CD4-positive, alpha-beta T cell treated with Interleukin-4 for 1 hour (primary cell): ENCODE data around the gene VPS39.

Experiments
- DNase-seq, 2 donors: peaks; one replicate each; pipeline ENCODE4 v3.0.0-alpha.2; 2020 to 2022

Gene VPS39

DNA sequence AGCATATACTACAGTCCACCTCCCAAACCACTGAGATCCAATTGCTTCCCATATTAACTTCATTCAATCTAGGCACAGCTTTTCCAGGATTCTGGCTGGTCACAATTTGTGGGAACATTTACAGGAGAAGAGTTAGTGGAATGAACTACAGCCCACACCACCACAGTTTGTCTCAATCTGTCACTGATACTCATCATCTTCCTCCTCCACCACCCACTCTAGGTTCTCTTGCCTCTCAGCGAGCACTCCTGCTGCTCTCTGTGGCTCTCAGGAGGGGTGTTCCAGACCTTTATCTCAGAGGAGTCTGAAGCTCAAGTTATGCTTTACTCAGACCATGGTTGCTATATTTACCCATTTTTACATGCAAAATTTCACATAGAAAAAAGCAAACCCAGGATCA lies 87.8 kb downstream of the VPS39 start:
- DNase-seq, result no peak

DNA sequence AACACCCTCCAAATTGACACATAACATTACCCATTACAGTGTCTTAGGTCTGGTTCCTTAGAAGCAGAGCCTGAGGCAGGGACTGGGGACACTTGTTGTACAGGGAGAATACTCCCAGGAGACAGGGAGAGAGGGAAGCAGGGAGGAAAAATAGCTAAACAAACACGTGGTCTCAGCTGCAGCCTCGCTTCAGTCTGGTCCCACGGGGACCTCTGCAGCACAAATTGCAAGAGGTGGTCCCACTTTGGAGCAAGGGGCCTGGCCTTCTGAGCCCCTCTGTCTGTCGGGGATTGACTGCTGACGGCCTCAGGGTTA lies 88.7 kb downstream of the VPS39 start:
- no peak for DNase-seq

DNA sequence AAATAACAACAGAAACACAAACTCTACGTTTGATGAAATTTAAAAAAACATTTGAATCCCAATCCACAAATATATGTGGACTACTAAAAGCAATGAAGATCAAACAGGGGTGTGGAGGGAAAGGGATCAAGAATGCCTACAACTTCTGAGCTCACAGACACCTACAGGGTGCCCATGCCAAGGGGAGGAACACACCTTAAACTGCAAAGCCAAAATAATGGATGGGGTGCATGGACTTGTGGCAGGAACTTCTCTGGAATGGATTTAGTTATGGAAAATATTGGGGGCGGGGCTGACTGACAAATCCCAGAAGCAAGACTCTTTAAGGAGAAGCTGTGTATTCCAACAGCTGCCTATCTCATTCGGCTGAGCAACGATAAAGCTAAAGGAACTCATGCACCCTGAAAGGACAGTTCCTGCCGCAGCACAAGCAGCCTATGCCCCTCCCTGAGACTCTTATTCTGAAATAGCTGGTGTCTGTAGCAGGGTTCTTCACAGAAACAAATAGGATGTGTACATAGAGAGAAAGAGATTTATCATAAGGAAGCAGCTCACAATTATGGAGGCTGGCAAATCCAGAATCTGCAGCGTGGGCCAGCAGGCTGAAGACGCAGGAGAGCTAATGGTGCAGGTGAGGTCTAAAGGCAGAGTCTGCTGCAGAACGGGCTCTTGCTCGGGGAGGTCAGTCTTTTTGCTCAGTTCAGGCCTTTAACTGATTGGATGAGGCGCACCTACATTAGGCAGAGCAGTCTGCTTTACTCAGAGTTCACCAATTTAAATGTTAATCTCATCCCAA lies 89.3 kb downstream of the VPS39 start:
- DNase-seq, result no peak

DNA sequence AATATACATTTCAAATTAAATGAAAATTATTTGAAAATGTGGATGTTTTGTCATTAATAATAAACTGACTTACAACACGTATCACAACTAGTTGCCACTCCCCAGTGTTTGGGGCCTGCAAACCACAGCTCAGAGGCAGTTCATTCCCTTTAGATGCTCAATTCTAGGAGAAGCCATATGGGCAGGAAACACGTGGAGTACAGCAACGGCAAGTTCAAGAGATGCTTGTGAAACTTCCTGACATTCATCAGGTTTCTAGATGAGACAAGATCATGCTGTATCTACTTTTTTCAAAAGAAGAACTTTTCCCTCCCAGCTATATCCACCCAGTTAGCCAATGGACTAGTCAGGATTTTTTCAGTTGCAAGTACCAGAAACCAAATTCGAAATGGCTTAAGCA lies 96.2 kb downstream of the VPS39 start:
- no peak for DNase-seq

DNA sequence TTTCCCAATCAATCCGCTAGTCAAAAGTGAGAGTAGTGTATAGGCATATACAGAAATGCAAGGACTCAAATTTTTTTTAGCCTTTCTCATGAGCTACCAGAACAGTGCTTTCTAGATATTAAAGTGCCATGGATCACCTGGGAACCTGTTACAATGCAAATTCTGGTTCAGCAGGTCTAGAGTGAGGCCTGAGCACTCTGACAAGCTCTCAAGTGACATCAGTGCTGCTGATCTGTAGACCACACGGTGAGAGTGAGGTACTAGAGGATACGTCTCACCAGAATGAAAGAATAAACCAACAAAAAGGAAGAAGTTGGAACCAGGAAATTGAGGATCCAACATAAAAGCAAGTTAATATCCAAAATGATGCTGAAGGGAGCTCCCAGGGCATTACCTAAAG lies 97.7 kb downstream of the VPS39 start:
- DNase-seq, result no peak

DNA sequence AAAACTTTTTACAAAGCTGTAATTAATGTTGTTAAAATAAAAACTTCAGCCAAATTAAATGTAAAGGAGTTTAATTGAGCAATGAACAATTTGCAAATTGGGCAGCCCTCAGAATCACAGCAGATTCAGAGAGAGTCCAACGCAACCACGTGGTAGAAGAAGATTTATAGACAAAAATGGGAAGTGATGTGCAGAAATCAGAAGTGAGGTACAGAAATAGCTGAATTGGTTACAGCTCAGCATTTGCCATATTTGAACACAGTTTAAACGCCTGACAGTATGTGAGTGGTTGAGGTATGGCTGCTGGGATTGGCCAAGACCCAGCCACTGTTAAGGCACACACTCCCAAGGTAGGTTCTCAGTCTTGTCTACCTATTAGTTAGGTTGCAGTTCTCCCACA lies 99.3 kb downstream of the VPS39 start:
- no peak for DNase-seq
